Epidermal melanocyte (primary cell): ENCODE measurements around the gene CCDC171.

Source experiments
- DNase-seq: peaks from one replicate; pipeline ENCODE4 v3.0.0; 2011; ENCODE audit warnings: low spot score; ENCODE audit not compliant: insufficient read length

Gene CCDC171

GRCh38 chr9:15867988-15868387, 315.1 kb downstream of the CCDC171 start:
- DNase-seq = no peak

GRCh38 chr9:15873573-15874177, 320.8 kb downstream of the CCDC171 start:
- no peak for DNase-seq

GRCh38 chr9:15882328-15882727, 329.5 kb downstream of the CCDC171 start:
- no peak for DNase-seq

- DNase-seq = no peak
These were observed 330.0 kb downstream of the CCDC171 start for GRCh38 chr9:15882883-15883282.

- DNase-seq = no peak
These were observed 332.6 kb downstream of the CCDC171 start for GRCh38 chr9:15885464-15885863.

- no peak for DNase-seq
These were observed 336.7 kb downstream of the CCDC171 start for GRCh38 chr9:15889555-15889954.

- no peak for DNase-seq
These were observed 348.7 kb downstream of the CCDC171 start for GRCh38 chr9:15901572-15901971.

- no peak for DNase-seq
These were observed 356.5 kb downstream of the CCDC171 start for GRCh38 chr9:15909297-15909696.

- no peak for DNase-seq
These were observed 362.9 kb downstream of the CCDC171 start for GRCh38 chr9:15915711-15916110.

- no peak for DNase-seq
These were observed 374.3 kb downstream of the CCDC171 start for GRCh38 chr9:15927161-15927560.

- no peak for DNase-seq
These were observed 382.9 kb downstream of the CCDC171 start for GRCh38 chr9:15935661-15936305.

- DNase-seq = no peak
These were observed 383.6 kb downstream of the CCDC171 start for GRCh38 chr9:15936306-15936921.

GRCh38 chr9:15942831-15943424, 390.1 kb downstream of the CCDC171 start:
- DNase-seq = no peak

- no peak for DNase-seq
These were observed 391.5 kb downstream of the CCDC171 start for GRCh38 chr9:15944341-15944740.

- DNase-seq = no peak
These were observed 406.8 kb downstream of the CCDC171 start for GRCh38 chr9:15959663-15960062.

GRCh38 chr9:15961217-15961616, 408.4 kb downstream of the CCDC171 start:
- DNase-seq = no peak

- DNase-seq = no peak
These were observed 412.5 kb downstream of the CCDC171 start for GRCh38 chr9:15965246-15965745.

GRCh38 chr9:15966471-15966870, 413.6 kb downstream of the CCDC171 start:
- no peak for DNase-seq

GRCh38 chr9:15967068-15967467, 414.2 kb downstream of the CCDC171 start:
- no peak for DNase-seq

- no peak for DNase-seq
These were observed 419.9 kb downstream of the CCDC171 start for GRCh38 chr9:15972760-15973159.

- DNase-seq = no peak
These were observed 422.4 kb downstream of the CCDC171 start for GRCh38 chr9:15975101-15975778.

GRCh38 chr9:15977438-15977837, 424.6 kb downstream of the CCDC171 start:
- no peak for DNase-seq
